GM19452 (cell line): ENCODE measurements around the gene METTL27.
"Not testable (repeated sequence)": the region's sequence is repeated elsewhere in the genome, so short reads cannot be mapped to it uniquely, and the experiment has no call there.

ENCODE experiments used
- ATAC-seq: cut with Tn5 transposase; IDR thresholded peaks from one replicate; pipeline ENCODE4 v1.9.1; 2021; ENCODE audit not compliant: unreplicated experiment

Gene METTL27

GRCh38 chr7:73839743-73840714 is 2.3 kb downstream of the METTL27 start:
- no peak for ATAC-seq

GRCh38 chr7:73839290-73839689 is 3.0 kb downstream of the METTL27 start:
- no peak for ATAC-seq

- ATAC-seq = no peak
Observed at GRCh38 chr7:73838642-73839041, 3.7 kb downstream of the METTL27 start.

GRCh38 chr7:73837167-73837566 is 5.1 kb downstream of the METTL27 start:
- not testable (repeated sequence) for ATAC-seq

- ATAC-seq = no peak
Observed at GRCh38 chr7:73834626-73835191, 7.6 kb downstream of the METTL27 start.

- no peak for ATAC-seq
Observed at GRCh38 chr7:73833251-73833919, 8.9 kb downstream of the METTL27 start.

GRCh38 chr7:73832806-73833205 is 9.5 kb downstream of the METTL27 start:
- no peak for ATAC-seq

- no peak for ATAC-seq
Observed at GRCh38 chr7:73831834-73832651, 10.3 kb downstream of the METTL27 start.

- ATAC-seq = no peak
Observed at GRCh38 chr7:73831584-73831833, 10.8 kb downstream of the METTL27 start.

GRCh38 chr7:73830681-73831583 is 11.4 kb downstream of the METTL27 start, which contains the start of gene CLDN4:
Gene CLDN4 (plus strand): TSS chr7:73830996. CDS start chr7:73831202, 206 bp downstream.
- ATAC-seq = no peak

- no peak for ATAC-seq
Observed at GRCh38 chr7:73829921-73830680, 12.2 kb downstream of the METTL27 start.

GRCh38 chr7:73829505-73829904 is 12.8 kb downstream of the METTL27 start:
- ATAC-seq = no peak

- no peak for ATAC-seq
Observed at GRCh38 chr7:73828972-73829371, 13.3 kb downstream of the METTL27 start.

GRCh38 chr7:73828107-73828803 is 14.1 kb downstream of the METTL27 start:
- no peak for ATAC-seq

- ATAC-seq = no peak
Observed at GRCh38 chr7:73827567-73828106, 14.7 kb downstream of the METTL27 start.

GRCh38 chr7:73824986-73825385 is 17.3 kb downstream of the METTL27 start:
- no peak for ATAC-seq

GRCh38 chr7:73823873-73824592 is 18.3 kb downstream of the METTL27 start:
- no peak for ATAC-seq

- no peak for ATAC-seq
Observed at GRCh38 chr7:73823257-73823656, 19.1 kb downstream of the METTL27 start.
